T-helper 22 cell (primary cell): ENCODE results near the gene MORN5.
"Not testable (repeated sequence)": the region's sequence is repeated elsewhere in the genome, so short reads cannot be mapped to it uniquely, and the experiment has no call there.

ENCODE experiments used
- DNase-seq: peaks from one replicate; pipeline ENCODE4 v3.0.0-alpha.2; 2020; ENCODE audit warnings: low read depth

The MORN5 gene

DNA sequence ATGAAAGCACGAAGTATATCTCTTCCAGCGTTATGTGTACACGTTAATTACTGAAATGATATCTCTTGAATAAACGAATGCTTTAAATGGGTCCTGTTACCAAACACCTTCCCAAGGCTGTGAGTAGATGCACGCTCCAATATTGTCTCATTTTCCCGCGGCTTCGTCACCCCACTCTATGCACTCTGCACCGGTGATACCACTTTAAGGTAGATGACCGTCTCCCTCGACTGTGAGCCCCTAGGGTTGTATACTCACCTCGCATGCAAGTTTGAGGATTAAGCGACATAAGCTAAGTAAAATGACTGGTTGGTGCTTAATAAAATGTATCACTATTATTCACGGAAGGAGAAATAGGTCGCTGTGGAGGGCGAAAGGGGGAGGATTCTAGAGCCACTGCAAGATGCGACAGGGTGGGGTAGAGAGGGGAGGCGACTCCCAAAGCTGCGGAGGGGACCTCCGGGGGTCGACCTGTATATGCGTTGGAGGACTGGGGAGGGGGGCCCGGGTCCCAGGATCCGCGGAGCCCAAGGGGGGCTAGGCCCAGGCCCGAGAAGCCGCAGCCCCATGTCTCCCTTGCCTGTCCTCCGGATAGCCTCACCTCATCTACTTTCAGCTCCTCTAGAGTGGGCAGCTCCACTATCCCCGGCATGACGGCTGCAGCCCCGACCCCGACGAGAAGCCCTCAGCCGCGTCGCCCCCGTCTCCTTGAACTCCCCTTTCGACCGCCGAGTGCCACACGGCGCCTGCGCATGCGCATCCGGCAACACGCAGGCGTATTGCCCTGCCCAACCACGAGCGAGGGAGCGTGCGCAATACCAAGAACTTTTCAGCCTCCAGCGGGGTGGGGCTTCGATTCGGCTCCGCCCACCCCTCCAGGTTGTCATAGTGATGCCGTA is at the start of gene MORN5, which contains the start of gene NDUFA8:
MORN5 (plus strand) TSS at position 883 of the 899 bp plus-strand sequence. CDS start 65 bp downstream, outside the sequence.
NDUFA8 (minus strand) TSS at position 754 of the 899 bp plus-strand sequence; CDS start at position 652, 102 bp downstream.
- DNase-seq = peak; percentile 90

DNA sequence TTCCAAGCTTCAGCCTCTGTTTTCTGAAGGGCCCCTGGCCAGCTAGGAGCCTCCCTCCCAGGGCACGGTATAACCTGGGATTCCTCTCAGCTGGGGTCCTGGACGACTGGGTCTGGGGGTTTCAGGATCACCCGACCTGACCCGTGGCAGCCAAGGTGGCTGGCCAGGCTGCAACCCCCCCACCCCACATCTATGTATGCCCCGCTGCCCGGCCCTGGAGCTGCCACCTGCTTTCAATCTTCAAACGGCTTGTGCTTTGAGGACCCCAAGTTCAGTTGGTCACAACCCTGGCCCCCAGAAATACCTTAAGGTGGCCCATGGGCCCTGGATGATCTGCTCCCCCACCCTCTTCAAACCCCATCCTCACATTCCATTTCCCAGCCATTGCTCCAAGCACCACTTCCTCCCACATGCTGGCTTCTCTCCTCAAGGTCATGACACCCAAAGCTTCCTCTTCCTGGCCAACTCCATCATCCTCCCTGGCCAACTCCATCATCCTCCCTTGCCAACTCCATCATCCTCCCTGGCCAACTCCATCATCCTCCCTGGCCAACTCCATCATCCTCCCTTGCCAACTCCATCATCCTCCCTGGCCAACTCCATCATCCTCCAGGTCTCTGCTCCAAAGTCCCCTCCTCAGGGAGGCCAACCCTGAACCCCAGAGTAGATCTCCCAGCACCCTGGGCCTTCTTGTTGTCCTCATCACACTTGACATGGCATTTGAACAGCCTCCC is 49.4 kb upstream of the MORN5 start:
- no peak for DNase-seq

DNA sequence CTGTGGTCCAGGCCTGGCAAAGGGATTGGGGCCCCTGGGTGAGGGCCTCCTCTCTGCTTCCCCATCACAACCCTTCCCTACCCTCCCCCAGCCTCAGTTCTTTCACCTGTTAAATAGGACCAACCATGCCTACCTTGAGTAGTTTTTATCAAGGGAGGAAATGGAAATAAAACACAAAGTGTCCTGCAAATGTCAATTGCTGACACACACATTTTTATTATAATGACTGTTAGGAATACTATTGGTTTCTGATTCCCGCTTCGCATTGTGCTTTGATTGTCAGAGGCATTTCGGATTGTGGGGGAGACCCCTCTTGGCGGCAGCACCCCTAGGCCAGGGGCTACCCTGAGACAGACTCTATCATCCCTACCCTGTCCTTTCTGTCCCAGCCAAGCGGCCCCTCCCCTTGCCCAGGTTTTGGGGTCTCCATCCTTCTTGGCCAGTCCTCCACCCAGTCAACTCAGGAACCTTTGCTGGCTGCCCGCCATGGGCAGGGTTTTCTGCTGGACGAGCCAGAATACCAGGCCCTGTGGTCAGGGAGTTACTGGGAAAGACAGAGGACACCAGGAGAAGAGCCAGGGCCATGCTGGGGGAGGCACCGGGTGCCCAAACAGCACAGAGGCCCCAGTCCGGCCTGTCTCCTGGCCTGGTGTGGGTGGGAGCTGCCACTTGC is 48.2 kb upstream of the MORN5 start:
- no peak for DNase-seq

DNA sequence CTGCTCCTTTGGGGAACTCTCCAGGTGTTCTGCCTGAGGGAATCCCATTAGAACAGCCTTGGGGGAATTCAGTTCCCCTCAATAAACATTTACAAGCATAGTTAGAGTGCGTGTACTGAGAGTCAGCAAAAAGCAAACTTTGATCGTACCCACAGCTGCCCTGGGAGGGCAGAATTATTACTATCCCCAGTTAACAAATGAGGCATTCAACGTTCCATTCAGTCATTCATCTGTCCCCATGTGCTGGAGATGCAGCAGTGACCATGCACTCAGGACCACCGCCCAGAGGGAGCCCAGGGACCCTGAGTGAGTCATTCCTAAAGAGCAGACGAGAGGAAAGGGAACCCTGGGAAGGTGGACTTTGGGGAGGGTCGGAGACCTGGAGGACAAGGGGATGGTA is 47.5 kb upstream of the MORN5 start:
- no peak for DNase-seq

DNA sequence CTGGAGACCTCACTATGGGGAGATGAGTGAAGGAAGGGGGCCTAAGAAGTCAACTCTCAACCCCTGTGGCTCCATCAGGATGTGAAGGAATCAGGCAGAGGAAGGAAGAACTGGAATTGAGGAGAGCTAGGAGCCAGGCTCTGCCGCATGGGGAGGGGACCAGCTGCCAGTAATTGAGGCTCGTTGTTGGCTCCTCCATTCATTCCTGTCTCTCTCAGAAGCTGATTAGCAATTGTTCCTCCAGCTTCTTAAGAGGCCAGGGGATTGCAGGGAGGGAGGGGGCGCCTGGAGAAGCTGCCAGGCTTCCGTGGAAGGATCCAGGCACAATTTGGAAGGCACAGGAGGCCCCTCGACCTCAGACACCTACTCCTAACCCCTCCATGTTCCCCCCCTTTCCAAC is 46.1 kb upstream of the MORN5 start:
- no peak for DNase-seq

DNA sequence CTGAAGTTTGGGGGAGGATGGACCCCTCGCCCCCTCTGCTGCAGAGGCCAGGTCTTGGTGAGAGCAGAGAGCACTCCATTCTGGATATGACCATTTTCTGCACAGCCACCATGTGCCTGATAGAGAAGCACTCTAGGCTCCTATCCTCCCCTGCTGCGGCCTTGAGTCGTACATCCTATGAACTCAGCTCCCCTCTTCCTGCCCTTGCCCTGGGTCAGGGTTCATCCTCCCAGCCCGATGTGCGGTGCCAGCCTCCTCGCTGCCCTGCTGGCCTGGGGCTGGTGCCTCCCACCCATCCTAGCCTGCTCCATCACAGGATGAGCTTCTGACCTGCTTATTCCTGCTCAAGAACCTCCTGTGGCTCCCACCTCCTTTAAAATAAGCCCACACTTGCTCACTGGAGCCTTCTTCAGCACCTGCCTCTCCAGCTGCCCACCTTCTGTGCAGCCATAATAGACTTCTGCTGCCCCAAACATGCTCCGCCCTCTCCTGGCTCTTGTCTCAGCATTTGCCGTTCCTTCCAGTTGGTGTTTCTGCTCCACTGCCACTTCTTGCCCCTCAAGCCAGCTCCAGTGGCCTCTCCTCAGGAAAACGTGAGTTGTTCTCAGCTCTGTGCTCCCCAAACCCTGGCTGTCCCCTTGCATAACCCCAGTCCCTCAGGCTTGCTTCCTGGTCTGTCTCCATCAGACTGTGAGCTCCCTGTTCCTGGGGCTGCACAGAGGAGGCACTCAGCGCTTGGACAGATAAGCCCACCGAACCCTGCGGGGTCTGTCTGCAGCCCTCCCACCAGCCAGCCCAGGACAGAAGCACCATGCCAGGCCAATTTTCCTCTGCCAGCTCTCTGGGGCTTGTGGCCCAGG is 44.3 kb upstream of the MORN5 start:
- DNase-seq = no peak

DNA sequence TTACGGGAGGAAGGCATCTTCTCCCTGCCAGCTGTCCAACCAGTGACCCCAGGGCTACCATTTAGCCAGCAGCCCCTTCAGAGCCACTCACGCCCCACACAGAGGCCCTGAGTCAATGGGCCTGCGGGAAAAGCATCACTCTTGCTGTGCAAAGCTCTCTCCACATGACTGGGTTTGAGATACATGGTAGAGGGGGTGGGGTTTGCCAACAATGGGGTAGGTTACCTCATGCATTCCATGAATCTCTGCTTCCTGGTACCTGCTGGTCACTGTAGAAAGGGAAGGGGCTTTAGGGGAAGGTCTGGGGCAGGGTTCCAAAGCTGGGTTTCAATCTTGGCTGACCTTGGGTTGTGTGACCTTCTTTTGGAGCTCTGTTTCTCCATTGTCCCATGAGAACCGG is 43.7 kb upstream of the MORN5 start:
- no peak for DNase-seq

DNA sequence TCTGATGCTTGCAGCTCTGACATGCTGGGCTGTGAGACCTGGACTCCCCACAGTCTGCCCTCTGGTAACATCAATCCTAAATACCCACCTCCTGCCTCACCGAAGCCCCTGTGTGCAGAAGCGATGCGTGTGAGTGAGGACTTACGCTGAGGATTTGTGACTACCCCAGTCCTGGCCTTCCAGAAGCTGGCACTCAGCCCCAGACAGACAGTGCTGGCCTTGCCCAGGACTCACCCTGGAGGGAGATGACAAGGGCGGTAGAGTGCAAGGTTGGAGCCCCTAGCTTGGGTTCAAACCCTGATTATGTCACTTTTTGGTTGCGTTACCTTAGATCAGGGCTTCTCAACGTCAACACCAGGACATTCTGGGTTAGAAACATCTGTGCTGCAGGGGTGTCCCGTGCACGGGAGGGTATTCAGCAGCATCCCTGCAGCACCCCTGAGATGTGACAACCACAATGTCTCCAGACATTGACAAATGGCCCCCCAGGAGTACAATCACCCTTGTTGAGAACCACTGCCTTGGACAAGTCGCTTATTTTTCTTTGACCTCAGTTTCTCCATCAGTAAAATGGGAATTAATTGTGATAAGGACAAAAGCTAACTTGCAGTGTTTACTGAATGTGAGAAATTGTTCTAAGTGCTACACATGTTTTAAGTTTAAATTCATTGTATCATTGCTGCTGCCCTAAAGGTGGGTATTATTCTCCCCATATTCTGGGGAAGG is 43.1 kb upstream of the MORN5 start:
- DNase-seq = no peak

DNA sequence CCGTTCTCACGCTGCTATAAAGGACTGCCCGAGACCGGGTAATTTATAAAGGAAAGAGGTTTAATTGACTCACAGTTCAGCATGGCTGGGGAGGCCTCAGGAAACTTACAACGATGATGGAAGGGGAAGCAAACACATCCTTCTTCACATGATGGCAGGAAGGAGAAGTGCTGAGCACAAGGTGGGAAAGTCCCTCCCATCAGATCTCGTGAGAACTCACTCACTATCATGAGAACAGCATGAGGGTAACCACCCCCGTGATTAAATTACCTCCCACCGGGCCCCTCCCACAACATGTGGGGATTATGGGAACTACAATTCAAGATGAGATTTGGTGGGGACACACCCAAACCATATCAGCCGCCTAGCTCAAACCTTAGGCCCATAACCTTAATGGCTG is 42.5 kb upstream of the MORN5 start:
- DNase-seq = not testable (repeated sequence)

DNA sequence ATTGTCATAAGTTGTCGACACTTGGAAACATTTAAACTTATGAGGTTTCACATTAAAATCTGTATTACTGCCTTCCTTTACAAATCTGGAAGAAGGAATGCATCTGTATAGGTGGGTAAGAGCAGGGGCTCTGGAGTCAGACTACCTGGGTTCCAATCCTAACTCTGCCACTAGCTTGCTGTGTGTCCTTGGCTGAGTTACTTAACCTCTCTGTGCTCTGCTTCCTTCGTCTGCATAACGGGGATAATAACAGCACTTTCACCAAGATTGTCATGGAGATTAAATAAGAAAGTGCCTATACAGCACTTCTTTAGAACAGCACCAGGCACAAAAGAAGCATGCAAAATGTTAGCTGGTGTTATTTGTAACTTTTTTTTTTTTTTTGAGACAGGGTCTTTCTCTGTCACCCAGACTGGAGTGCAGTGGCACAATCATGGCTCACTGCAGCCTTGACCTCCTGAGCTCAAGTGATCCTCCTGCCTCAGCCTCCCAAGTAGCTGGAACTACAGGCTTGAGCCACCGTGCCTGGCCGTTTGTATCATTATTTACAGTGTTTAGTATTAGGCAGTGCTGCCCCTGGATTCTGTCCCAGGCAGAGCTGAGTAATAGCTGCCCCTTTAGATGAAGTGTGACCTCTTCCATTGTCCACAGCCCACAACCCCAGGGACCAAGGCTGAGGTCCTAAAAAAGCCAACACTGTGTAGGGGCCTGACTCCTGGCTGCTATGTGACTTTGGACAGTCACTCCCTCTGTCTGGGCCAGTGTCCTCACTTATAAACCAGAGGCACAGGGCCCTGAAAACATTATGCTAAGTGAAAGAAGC is 41.2 kb upstream of the MORN5 start:
- DNase-seq = no peak

DNA sequence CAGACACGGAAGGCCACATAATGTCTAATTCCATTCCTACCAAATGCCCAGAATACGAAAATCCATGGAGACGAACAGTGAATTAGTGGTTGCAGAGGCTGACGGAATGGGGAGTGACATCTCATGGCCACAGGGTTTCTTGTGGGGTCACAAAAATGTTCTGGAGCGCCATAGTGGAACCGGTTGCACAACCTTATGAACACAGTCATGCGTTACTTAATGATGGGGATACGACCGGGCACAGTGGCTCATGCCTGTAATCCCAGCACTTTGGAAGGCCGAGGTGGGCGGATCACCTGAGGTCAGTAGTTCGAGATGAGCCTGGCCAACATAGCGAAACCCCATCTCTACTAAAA is 40.6 kb upstream of the MORN5 start:
- DNase-seq = no peak

DNA sequence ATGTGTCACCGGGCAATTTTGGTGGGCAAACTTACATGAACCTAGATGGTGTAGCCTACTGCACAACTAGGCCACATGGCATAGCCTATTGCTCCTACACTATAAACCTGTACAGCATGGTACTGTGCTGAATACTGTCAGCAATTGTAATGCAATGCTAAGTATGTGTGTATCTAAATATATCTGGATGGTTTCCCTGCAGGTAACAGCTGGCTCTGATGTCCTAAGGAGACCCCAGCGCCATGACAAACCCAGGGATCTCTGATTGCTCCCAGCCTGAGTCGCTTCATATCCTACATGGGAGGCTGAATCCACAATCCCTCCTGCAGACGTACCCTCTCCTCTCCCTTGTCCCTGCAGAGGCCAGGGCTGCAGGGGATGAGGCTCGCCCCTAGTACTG is 40.0 kb upstream of the MORN5 start:
- DNase-seq = no peak

DNA sequence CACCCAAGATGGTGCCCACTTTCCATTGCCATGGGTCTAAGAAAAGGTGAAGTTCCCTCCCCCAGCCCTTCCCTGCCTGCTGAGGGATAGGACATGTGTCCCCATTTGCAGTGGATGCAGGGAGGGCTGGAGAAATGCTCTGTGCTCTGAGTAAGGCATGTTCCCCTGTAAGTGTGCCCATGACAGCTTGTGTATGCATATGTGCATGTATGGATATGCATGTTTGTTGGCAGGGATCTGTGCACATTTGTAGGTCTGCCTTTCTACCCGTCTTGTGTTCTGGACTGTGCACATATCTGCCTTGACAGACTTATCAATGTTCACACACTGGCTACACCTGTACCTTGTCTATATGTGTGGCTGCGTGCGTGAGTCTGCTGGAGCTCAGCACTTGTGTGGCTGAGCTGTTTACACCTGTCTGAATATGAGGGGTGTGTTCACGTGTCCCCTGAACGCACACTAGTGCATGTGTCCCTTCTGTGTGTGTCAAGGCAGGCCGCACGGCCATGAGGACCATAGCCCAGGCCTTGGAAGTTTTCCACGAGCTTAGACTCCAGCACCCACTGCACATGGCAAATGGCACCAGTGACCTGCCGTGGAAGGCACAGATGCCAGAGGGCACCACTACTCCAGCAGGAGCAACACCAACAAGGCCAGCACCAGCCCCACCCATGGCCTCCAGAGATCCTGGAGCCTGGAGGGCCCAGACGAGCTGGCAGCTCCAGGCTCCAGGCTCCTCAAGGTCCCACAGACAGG is 39.2 kb upstream of the MORN5 start:
- DNase-seq = no peak

DNA sequence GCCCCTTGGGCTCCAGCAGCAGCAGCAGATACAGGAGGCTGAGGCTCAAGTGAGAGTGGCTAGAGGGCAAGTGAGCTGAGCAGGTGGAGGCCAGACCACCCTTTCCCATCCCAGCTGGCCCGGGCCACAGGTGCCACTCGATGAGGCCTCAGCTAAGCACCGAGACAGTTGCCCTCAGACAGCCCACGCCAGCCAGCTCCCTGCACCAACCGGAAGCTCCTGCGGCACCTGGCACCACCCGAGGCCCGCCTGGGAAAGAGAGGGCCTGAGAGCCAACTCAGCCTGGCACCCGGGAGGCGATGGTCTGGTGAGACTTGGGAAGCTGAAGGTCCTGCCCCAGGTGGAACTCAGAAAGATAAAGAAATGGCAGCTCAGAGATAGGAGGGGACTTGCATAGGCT is 38.3 kb upstream of the MORN5 start:
- DNase-seq = no peak

DNA sequence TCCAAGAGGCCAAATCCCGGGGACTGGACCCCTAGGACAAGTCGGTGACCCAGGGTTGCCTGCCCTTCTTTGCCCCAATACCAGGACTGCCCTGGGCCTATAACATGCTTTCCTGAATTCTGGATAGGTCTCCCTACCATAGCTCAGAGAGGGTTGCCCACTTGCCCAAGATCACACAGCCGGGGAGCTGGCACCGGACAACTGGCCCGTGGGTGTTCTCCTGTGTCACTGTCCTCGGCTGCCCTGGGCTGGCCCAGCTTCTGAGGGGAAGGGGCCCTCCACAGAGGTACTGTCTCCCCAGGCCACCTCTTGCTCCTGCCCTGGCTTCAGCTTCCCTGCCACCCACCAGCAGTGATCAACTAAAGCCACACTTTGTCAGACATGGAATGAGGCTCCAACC is 37.8 kb upstream of the MORN5 start:
- DNase-seq = no peak

DNA sequence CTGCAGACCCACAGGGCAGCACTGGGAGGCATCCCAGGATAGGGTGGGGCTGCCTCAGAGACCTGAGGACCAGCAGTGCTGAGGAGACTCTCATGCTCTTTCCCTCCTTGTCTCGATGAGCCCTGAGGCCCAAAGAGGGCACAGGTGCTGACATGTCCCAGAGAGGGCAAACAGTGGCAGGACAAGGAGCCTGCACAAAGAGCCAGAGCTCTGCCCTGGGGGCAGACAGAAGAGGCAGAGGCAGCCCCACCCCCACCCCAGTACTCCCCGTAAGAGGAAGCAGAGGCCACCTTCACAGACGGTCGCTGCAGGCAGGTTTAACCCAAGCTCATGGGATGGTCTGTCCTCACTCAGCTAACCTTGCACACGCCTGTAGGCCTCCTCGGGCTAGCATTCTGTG is 37.2 kb upstream of the MORN5 start:
- no peak for DNase-seq

DNA sequence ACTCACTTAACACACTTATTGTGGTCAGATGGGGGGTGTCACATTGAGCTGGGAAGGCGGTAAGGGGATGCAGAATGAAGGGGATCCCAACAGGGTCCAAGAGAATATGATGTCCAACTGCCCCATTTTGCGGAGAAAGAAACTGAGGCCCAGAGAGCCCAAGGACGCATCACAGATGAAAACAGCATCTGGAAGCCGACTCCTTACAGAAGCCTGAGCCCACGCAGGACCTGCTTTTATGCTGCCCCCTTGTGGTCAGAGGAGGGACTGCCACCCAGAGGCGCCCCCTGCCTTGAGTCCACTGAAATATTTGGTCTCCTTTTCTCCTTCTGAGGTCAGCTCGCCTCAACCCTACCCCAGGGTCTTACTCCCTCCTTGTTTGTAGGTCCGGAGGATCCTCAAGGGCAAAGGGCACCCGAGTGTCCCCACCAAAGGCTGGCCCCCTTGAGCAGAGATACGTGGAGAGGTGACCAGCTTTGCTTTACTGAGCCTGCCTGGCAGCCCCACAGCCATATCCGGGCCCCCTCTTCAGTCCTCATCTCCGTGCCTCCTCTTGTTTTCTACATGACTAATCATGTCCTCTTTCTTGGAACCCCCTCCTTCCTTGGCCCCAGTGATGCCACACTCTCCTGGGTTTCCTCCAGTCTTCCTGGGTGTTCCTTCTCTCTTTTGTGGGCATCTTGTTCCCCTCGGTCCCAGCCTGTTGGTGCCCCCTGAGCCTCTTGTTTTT is 36.6 kb upstream of the MORN5 start:
- peak; percentile 23 for DNase-seq

DNA sequence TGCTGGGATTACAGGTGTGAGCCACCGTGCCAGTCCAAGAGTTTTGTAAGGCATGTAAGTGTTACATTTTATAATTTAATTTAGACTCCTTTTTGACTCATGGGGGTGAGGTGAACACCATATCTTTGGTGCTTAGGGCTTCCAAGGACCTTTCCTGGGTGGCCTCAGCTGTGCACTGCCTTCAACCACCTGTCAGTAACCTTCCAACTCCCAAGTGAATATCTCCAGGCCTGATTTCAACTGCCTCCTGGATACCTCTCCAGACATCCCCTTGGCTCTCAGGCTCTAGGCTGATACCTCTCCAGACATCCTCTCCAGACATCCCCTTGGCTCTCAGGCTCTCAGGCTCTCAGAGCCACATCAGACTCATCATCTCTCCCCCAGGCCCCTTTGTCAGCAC is 35.7 kb upstream of the MORN5 start:
- DNase-seq = no peak

DNA sequence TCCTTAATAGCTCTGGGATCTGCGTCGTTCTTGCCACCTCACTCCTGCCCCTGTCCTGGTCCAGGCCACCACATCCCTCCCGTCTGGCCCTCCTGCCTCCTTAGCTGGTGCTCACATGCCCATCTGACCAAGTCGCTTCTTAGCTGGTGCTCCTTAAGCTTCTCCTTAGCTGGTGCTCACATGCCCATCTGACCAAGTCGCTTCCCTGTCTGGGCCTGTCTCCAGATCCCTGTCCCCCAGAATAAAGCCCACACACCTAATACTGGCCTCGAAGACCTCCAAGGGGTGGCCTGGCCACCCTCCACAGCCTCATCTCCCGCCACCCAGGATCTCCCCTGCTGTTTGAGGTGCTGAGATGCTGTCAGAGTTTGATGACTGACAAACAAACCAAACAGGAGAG is 35.2 kb upstream of the MORN5 start:
- DNase-seq = no peak
